ENCODE results near the gene CCPG1. TPM values are rescaled to one million over a fixed set of nuclear protein-coding genes. Genes with fewer than 3 reads are reported as not detected.

Gene CCPG1
- total and polyA plus RNA-seq, 10 of the 15 experiments (the other 5 are each of a cell fraction or from before 2014, with no cell fraction given): 5.1 to 15.8 (median 10.0) TPM

GRCh38 chr15:55319537-55320237, 88.5 kb downstream of the CCPG1 start (continued):
- TF ChIP-seq ZBTB40 (IDR thresholded peaks at IDR 0.05; ENCODE audit: borderline replicate concordance): 0 out of 2 replicates have a peak, but pooled peaks have one; percentile 7
- TF ChIP-seq CUX1 (IDR thresholded peaks at IDR 0.05; ENCODE audit: insufficient replicate concordance, low read depth, low read length): no peak
- TF ChIP-seq PAX5 (IDR thresholded peaks at IDR 0.05; ENCODE audit: borderline replicate concordance, low read depth, low read length): no peak
- no peak for TF ChIP-seq RFX5 (IDR thresholded peaks at IDR 0.05; ENCODE audit: low read depth, low read length)
- no peak for TF ChIP-seq RAD21 (IDR thresholded peaks at IDR 0.05; ENCODE audit: insufficient read depth, low read depth, low read length)
- TF ChIP-seq CEBPB (IDR thresholded peaks at IDR 0.05; ENCODE audit: borderline replicate concordance in 1 of 2, low read depth in 2 of 2, low read length in 2 of 2): no peak
- TF ChIP-seq RCOR1 (conservative IDR thresholded peaks at IDR 0.05; ENCODE audit: low read depth, low read length): no peak
- TF ChIP-seq POLR2AphosphoS5 (IDR thresholded peaks at IDR 0.05; ENCODE audit: low read length): no peak
- TF ChIP-seq KLF5 (IDR thresholded peaks at IDR 0.05; ENCODE audit: partially characterized antibody): no peak
- no peak for TF ChIP-seq BHLHE40 (IDR thresholded peaks at IDR 0.05; ENCODE audit: borderline replicate concordance in 1 of 2, low read depth in 2 of 2, low read length in 1 of 2)
- peak; percentile 21; the same call in 1 of the 2 replicates for TF ChIP-seq NFIC (IDR thresholded peaks at IDR 0.05; ENCODE audit: low read depth, low read length)
- no peak for TF ChIP-seq MXI1 (IDR thresholded peaks at IDR 0.05; ENCODE audit: low read depth, low read length)
- TF ChIP-seq SIN3A (IDR thresholded peaks at IDR 0.05; ENCODE audit: low read depth, low read length): no peak
- no peak for TF ChIP-seq RAD51 (IDR thresholded peaks at IDR 0.05)
- no peak for TF ChIP-seq EED (IDR thresholded peaks at IDR 0.05; ENCODE audit: low read depth)
- TF ChIP-seq DPF2 (IDR thresholded peaks at IDR 0.05): no peak
- TF ChIP-seq MLLT1 (IDR thresholded peaks at IDR 0.05): no peak
- TF ChIP-seq HDAC6 (IDR thresholded peaks at IDR 0.05; ENCODE audit: unreplicated experiment): no peak

Data from GM12878 (cell line).